ENCODE data around the gene PHC2. TPM values are rescaled to one million over a fixed set of nuclear protein-coding genes. Genes with fewer than 3 reads are reported as not detected.

PHC2 gene
- total and polyA plus RNA-seq, 2 donors from 2014 or later: 118 to 149 TPM

DNA sequence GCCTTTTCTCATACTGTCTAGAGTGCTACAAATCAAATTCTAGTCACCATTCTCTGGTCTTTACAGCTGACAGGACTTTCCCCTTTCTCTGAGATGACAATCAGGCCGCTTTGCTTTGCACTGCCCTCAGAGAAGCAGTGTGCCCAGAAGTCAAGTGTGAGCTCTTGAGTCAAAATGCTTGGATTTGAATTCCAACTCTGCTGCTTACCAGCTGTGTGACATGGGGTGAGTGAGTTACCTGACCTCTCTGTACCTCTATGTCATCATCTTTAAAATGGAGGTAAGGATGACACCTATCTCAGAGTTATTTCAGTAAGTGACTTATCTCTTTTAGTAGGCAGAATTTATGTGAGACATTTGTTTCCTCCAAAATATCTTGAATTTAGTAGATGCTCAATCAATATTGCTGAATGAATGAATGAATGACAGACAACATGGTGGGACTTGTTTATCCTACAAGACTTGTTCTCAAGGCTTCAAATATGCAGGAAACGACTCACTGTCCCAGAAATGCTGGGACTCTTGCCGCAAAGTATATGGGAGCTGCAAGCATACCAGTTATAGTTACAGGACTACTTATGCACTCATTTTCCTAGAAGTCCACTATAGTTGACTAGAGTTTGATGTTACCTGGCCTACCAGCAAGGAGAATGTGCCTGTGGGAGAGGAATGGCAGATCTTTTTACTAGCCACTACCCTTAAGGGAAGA is 71.9 kb downstream of the PHC2 start:
- Histone ChIP-seq H3K4me1 (ENCODE audit: control insufficient read depth in 2 of 3, insufficient read depth in 2 of 3, low read depth in 1 of 3, low read length in 3 of 3) (peaks cover 14 to 21% (median 20%) of the 10 kb centered on the region in 3 donors), H3K4me3 (ENCODE audit: low read length in 3 of 3) (no peak overlapping the region), H3K36me3 (ENCODE audit: control insufficient read depth in 2 of 3, insufficient read depth in 3 of 3, low read length in 3 of 3) (peaks cover 0 to 2% (median 0%) of the 10 kb centered on the region in 3 donors), H3K27me3 (ENCODE audit: control insufficient read depth, insufficient read depth, low read length) (no peaks in the 10 kb centered on the region), H3K9ac (ENCODE audit: low read length in 3 of 3) (no peak overlapping the region), H3K9me3 (ENCODE audit: control insufficient read depth in 2 of 3, insufficient read depth in 1 of 3, low read length in 3 of 3) (no peaks in the 10 kb centered on the region), H3K27ac (ENCODE audit: low read depth in 2 of 2, low read length in 2 of 2) (no peak overlapping the region)
- TF ChIP-seq, protein P1, sequence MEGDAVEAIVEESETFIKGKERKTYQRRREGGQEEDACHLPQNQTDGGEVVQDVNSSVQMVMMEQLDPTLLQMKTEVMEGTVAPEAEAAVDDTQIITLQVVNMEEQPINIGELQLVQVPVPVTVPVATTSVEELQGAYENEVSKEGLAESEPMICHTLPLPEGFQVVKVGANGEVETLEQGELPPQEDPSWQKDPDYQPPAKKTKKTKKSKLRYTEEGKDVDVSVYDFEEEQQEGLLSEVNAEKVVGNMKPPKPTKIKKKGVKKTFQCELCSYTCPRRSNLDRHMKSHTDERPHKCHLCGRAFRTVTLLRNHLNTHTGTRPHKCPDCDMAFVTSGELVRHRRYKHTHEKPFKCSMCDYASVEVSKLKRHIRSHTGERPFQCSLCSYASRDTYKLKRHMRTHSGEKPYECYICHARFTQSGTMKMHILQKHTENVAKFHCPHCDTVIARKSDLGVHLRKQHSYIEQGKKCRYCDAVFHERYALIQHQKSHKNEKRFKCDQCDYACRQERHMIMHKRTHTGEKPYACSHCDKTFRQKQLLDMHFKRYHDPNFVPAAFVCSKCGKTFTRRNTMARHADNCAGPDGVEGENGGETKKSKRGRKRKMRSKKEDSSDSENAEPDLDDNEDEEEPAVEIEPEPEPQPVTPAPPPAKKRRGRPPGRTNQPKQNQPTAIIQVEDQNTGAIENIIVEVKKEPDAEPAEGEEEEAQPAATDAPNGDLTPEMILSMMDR (IDR thresholded peaks at IDR 0.05; ENCODE audit: borderline replicate concordance, extremely low read depth, insufficient read depth): no peak
- no peak for FAIRE-seq
- intact Hi-C loops (cut with DNase I): no loop called here
- no peak for DNase-seq

DNA sequence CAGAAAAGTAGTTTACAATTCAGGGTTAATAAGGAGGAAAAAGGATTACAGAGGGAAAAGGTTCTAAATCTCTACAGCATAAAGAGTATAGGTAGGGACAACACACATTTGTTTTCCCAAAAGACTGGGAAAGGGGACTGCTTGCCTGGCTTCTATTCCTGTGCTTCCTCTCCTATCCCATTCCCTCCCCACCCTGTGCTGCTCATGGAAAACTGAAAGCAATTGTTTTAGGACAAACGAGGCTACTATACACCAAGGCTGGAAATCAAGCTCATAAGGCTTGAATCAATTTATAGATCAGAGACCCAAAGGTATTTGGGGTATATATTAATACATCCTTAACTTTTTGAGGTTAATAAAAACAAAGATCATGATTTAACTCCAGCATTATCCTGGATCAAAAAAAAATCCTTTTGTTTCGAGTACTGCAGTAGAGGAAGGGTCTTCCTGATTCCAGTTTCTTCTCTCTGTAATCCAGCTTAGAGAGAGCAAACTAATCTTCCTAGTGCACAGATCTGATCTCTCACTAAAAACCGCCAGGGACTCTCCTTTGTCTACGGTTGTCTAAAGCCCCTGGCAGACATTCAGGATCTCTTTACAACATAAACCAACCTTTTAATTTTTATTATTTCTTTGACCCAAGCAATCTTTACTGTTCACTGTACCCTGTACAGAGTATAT is 72.6 kb downstream of the PHC2 start:
- no peaks in the 10 kb centered on the region for H3K9me3 ChIP-seq (ENCODE audit: control insufficient read depth in 2 of 3, insufficient read depth in 1 of 3, low read length in 3 of 3)
- intact Hi-C loops (cut with DNase I): no loop called here
- no peaks in the 10 kb centered on the region for H3K27me3 ChIP-seq (ENCODE audit: control insufficient read depth, insufficient read depth, low read length)
- no peak for DNase-seq
- TF ChIP-seq, protein P1 (IDR thresholded peaks at IDR 0.05; ENCODE audit: borderline replicate concordance, extremely low read depth, insufficient read depth): no peak
- no peak overlapping the region for H3K4me3 ChIP-seq (ENCODE audit: low read length in 3 of 3)
- FAIRE-seq: no peak
- peaks cover 10 to 16% (median 15%) of the 10 kb centered on the region in 3 donors for H3K4me1 ChIP-seq (ENCODE audit: control insufficient read depth in 2 of 3, insufficient read depth in 2 of 3, low read depth in 1 of 3, low read length in 3 of 3)
- H3K36me3 ChIP-seq (ENCODE audit: control insufficient read depth in 2 of 3, insufficient read depth in 3 of 3, low read length in 3 of 3): peaks cover 0 to 2% (median 0%) of the 10 kb centered on the region in 3 donors
- H3K9ac ChIP-seq (ENCODE audit: low read length in 3 of 3): no peak overlapping the region
- no peak overlapping the region for H3K27ac ChIP-seq (ENCODE audit: low read depth in 2 of 2, low read length in 2 of 2)

DNA sequence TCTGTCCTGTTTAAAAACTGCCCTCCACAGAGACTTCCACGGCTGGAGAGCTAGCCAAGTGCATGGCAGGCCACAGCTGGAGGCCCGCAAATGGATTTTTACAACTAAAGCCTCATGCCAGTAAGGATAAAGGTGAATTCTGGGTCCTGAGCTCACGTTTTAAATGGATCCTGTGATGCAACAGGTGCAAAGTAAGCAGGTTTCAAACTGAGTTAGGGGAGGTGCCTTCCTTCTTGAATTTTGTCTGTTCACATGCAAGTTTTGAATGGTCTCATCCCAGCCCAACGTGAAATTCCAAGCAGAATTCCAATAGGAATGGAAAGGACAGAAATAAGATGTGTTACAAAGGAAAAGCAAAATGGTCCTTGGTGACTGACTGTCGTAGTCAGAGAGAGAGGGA is 73.8 kb downstream of the PHC2 start:
- Histone ChIP-seq H3K27ac (ENCODE audit: low read depth in 2 of 2, low read length in 2 of 2) (no peak overlapping the region), H3K36me3 (ENCODE audit: control insufficient read depth in 2 of 3, insufficient read depth in 3 of 3, low read length in 3 of 3) (peaks cover 0 to 2% (median 0%) of the 10 kb centered on the region in 3 donors), H3K27me3 (ENCODE audit: control insufficient read depth, insufficient read depth, low read length) (no peaks in the 10 kb centered on the region), H3K9ac (ENCODE audit: low read length in 3 of 3) (no peak overlapping the region), H3K4me3 (ENCODE audit: low read length in 3 of 3) (no peak overlapping the region), H3K4me1 (ENCODE audit: control insufficient read depth in 2 of 3, insufficient read depth in 2 of 3, low read depth in 1 of 3, low read length in 3 of 3) (peaks cover 0 to 7% (median 7%) of the 10 kb centered on the region in 3 donors), H3K9me3 (ENCODE audit: control insufficient read depth in 2 of 3, insufficient read depth in 1 of 3, low read length in 3 of 3) (no peaks in the 10 kb centered on the region)
- FAIRE-seq (no peak), DNase-seq (no peak)
- intact Hi-C loops (cut with DNase I): no loop called here
- TF ChIP-seq, protein P1 (IDR thresholded peaks at IDR 0.05; ENCODE audit: borderline replicate concordance, extremely low read depth, insufficient read depth): no peak

Measured in kidney (tissue), 14 donors.